ENCODE data around the gene C2orf92. TPM values are rescaled to one million over a fixed set of nuclear protein-coding genes. Genes with fewer than 3 reads are reported as not detected.

The C2orf92 gene
- total RNA-seq, 1 donor from 2014 or later: 1.3 TPM

DNA sequence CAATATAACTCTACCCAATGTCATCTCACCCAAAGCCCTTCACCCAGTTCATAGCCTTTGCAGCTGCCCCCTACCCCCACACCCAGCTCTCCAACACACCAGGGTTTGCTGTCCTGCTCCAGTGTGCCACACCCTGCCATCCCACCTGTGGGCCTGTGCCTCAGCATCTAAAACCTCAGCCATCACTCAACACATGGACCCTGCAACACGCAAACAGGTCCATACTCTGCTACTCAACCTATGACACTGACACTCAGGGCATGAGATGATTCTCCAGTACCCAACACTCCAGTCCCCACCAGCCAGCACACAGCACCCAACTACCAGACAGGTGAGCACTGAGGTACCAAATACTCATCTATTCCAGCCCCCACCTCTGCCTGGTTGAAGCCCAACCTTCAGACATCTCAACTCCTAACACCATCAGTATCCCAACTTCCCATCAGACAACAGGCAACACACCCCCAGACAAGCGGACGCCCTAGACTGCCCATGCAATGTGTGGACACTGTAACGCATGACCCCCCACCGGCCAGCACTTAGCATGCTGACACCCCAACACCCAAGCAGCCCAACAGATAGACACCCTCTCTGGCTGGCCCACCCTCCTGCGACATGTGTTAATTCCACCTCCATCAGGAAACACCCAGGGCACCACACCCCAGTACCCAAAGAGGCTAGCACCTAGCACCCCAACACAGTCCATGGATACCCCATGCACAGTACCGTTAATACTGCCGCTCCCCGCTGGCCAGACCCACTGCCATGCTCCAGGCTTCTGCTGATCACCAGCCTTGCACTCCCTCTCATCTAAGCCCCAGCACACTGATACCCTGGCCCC is 68.9 kb downstream of the C2orf92 start:
- no peak overlapping the region for H3K4me3 ChIP-seq (ENCODE audit: low read depth, low read length)
- TF ChIP-seq, protein P1, sequence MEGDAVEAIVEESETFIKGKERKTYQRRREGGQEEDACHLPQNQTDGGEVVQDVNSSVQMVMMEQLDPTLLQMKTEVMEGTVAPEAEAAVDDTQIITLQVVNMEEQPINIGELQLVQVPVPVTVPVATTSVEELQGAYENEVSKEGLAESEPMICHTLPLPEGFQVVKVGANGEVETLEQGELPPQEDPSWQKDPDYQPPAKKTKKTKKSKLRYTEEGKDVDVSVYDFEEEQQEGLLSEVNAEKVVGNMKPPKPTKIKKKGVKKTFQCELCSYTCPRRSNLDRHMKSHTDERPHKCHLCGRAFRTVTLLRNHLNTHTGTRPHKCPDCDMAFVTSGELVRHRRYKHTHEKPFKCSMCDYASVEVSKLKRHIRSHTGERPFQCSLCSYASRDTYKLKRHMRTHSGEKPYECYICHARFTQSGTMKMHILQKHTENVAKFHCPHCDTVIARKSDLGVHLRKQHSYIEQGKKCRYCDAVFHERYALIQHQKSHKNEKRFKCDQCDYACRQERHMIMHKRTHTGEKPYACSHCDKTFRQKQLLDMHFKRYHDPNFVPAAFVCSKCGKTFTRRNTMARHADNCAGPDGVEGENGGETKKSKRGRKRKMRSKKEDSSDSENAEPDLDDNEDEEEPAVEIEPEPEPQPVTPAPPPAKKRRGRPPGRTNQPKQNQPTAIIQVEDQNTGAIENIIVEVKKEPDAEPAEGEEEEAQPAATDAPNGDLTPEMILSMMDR (conservative IDR thresholded peaks at IDR 0.05; ENCODE audit: low read depth, low read length): no peak
- no peak for DNase-seq (ENCODE audit: low read depth)

DNA sequence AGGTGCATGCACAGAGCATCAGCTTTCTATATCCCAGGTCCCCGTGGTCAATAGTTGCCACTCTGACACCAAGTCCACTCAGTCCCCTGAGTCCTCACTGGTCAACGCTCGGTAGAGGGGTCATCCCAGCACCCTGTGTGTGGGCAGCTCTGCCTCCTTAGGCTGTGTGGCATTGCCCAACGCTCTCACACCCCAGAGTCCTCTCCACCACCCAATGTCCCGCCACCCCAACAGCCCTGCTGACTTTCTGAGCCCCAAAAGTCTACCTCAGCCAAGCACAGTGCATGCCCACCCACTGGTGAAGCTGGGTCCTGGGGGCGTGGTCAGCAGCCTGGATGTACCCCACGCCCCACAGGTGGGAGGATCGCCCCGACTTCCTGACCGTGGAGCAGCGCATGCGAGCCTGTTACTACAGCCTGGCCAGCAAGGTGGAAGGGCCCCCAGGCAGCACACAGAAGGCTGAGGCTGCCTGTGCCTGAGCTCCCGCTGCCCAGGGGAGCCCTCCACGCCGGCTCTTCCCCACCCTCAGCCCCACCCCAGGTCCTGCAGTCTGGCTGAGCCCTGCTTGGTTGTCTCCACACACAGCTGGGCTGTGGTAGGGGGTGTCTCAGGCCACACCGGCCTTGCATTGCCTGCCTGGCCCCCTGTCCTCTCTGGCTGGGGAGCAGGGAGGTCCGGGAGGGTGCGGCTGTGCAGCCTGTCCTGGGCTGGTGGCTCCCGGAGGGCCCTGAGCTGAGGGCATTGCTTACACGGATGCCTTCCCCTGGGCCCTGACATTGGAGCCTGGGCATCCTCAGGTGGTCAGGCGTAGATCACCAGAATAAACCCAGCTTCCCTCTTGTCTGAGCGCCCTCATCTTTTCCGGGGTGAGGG is 69.7 kb downstream of the C2orf92 start:
- DNase-seq (ENCODE audit: low read depth): no peak
- H3K4me3 ChIP-seq (ENCODE audit: low read depth, low read length): no peak overlapping the region
- TF ChIP-seq, protein P1 (conservative IDR thresholded peaks at IDR 0.05; ENCODE audit: low read depth, low read length): no peak

DNA sequence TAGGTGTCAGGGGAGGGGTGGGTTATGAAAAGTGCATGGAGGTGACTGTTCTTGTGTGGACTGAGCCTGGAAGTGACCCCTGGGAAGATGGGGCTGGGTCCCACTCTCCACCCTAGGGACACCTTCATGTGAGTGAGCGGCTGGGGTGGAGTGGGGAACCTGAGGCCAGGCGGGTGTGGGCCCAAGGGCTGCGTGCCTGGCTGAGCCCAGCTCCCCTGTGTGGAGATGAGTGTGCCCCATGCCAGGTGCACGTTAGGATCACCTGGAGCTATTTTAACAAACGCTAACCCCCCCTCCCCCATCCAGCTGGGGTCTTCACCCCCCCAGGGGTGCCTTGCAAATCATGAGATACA is 70.4 kb downstream of the C2orf92 start:
- TF ChIP-seq, protein P1 (conservative IDR thresholded peaks at IDR 0.05; ENCODE audit: low read depth, low read length): no peak
- DNase-seq (ENCODE audit: low read depth): no peak
- H3K4me3 ChIP-seq (ENCODE audit: low read depth, low read length): no peak overlapping the region

DNA sequence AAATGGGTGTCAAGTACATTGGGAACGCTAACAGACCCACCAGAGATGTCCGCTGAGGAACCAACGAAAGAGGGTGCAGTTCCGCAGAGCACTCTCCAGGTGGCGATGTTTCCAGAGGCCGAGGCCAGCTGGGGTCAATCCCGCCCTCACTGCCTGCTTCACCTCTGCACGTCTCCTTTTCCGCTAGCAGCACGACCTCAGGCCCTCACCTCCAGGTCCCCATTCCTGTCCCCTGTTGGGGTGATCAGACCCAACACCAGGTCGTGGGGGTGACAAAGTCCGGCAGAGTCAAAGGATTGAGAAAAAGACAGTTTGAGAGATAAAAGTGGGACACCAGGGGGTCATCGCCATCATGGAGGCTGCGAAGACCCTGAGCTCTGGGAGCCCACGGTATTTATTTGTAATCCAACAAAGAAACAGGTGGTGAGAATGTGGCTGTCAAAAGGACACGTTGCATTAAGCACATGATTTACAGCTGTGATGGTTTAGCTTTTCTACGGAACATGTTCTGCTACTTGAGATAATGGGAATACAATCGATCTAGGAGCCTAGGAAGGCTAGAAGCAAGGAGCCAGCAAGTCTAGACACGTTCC is 71.2 kb downstream of the C2orf92 start:
- H3K4me3 ChIP-seq (ENCODE audit: low read depth, low read length): no peak overlapping the region
- TF ChIP-seq, protein P1 (conservative IDR thresholded peaks at IDR 0.05; ENCODE audit: low read depth, low read length): peak; percentile 83
- DNase-seq (ENCODE audit: low read depth): no peak

DNA sequence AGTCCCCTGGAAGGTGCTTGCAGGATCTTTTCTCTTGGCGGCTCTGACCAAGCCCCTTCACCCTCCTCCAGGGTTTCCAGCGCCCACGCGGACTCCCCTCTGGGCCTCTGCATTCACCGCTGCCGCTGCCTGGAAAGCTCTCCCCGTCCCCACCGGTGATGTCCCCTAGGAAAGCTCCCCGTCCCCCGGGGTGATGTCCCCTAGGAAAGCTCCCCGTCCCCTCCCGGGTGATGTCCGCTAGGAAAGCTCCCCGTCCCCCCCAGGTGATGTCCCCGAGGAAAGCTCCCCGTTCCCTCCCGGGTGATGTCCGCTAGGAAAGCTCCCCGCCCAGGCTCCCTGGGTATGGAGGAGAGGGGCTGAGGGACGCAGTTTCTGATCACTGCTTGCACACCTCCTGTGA is 71.7 kb downstream of the C2orf92 start:
- TF ChIP-seq, protein P1 (conservative IDR thresholded peaks at IDR 0.05; ENCODE audit: low read depth, low read length): no peak
- DNase-seq (ENCODE audit: low read depth): no peak
- H3K4me3 ChIP-seq (ENCODE audit: low read depth, low read length): no peak overlapping the region

DNA sequence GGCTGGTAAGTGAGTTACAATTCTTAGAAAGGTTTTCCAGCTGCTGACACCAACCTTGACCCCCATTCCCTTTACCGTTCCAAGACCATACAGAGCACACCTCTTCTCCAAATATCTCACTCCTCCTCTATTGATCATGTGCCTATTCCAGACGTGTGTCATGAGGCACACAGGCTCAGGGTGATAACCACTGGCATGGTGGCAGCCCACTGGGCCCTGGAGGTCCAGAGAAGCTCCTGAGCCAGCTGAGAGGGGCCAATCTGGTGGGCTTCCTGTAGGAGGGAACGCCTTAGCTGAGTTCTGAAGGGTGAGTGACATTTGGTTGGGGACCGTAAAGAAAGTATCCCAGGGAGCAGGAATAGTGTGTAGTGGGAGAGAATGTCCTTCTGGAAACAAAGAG is 72.2 kb downstream of the C2orf92 start:
- DNase-seq (ENCODE audit: low read depth): no peak
- TF ChIP-seq, protein P1 (conservative IDR thresholded peaks at IDR 0.05; ENCODE audit: low read depth, low read length): no peak
- no peak overlapping the region for H3K4me3 ChIP-seq (ENCODE audit: low read depth, low read length)

Data from epithelial cell of proximal tubule (primary cell).